ENCODE results near the gene SMAD6. TPM values are rescaled to one million over a fixed set of nuclear protein-coding genes. Genes with fewer than 3 reads are reported as not detected.

Gene SMAD6
- total RNA-seq, 1 donor from 2014 or later = 2.7 TPM

DNA sequence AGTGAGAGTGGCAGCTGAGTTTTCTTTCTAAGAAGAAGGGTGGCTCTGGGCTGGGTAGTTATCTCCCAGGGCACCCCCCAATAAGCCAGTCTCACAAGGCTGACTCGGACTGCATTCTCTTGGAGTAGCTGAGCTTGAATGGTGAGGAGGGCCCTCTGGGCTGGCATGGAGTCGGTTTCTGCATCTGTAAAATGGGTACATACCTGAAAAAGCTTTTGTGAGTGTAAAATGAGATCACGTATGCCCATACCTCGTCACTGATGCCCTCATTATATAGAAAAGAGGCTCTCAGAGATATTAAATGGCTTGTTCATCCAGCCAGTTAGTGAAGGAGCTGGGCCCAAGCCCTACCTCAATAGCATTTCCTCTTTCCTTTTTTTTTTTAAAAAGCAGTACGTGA, 41.2 kb downstream of the SMAD6 start:
- Histone ChIP-seq H4K20me1 (ENCODE audit: insufficient read depth, low read length) (peaks cover 31% of the 10 kb centered on the region), H3K27ac (ENCODE audit: low read depth, low read length) (no peak overlapping the region), H3K4me1 (ENCODE audit: insufficient read depth, low read length) (peaks cover 21% of the 10 kb centered on the region), H3K4me3 (ENCODE audit: insufficient read depth, low read depth, low read length) (no peak overlapping the region), H3K9ac (ENCODE audit: low read length) (no peak overlapping the region), H3K36me3 (ENCODE audit: insufficient read depth, low read length) (no peaks in the 10 kb centered on the region), H3K4me2 (ENCODE audit: low read length) (no peak overlapping the region), H3K9me3 (ENCODE audit: insufficient read depth, low read depth, low read length) (no peaks in the 10 kb centered on the region), H2AFZ (ENCODE audit: low read depth, low read length) (no peak overlapping the region), H3K27me3 (ENCODE audit: insufficient read depth, low read length) (no peaks in the 10 kb centered on the region), H3K79me2 (ENCODE audit: insufficient read depth, low read length) (peaks cover 7% of the 10 kb centered on the region)
- H3K9me3 Mint-ChIP-seq (ENCODE audit: unreplicated experiment) = no peaks in the 10 kb centered on the region
- peaks cover 13% of the 10 kb centered on the region for H3K27me3 Mint-ChIP-seq (ENCODE audit: low read depth, unreplicated experiment)
- no peak overlapping the region for H3K27ac Mint-ChIP-seq (ENCODE audit: unreplicated experiment)
- FAIRE-seq (no peak), DNase-seq (ENCODE audit: low read depth) (no peak)
- no peak overlapping the region for H3K4me3 Mint-ChIP-seq (ENCODE audit: unreplicated experiment)
- H3K4me1 Mint-ChIP-seq (ENCODE audit: low read depth, unreplicated experiment) = peaks cover 11% of the 10 kb centered on the region
- H3K36me3 Mint-ChIP-seq (ENCODE audit: low read depth, unreplicated experiment) = no peaks in the 10 kb centered on the region
- TF ChIP-seq, protein P1, sequence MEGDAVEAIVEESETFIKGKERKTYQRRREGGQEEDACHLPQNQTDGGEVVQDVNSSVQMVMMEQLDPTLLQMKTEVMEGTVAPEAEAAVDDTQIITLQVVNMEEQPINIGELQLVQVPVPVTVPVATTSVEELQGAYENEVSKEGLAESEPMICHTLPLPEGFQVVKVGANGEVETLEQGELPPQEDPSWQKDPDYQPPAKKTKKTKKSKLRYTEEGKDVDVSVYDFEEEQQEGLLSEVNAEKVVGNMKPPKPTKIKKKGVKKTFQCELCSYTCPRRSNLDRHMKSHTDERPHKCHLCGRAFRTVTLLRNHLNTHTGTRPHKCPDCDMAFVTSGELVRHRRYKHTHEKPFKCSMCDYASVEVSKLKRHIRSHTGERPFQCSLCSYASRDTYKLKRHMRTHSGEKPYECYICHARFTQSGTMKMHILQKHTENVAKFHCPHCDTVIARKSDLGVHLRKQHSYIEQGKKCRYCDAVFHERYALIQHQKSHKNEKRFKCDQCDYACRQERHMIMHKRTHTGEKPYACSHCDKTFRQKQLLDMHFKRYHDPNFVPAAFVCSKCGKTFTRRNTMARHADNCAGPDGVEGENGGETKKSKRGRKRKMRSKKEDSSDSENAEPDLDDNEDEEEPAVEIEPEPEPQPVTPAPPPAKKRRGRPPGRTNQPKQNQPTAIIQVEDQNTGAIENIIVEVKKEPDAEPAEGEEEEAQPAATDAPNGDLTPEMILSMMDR (IDR thresholded peaks at IDR 0.05; ENCODE audit: insufficient read depth, low read depth, low read length) = no peak
- TF ChIP-seq EZH2 (IDR thresholded peaks at IDR 0.05; ENCODE audit: insufficient read depth, low read length) = no peak

DNA sequence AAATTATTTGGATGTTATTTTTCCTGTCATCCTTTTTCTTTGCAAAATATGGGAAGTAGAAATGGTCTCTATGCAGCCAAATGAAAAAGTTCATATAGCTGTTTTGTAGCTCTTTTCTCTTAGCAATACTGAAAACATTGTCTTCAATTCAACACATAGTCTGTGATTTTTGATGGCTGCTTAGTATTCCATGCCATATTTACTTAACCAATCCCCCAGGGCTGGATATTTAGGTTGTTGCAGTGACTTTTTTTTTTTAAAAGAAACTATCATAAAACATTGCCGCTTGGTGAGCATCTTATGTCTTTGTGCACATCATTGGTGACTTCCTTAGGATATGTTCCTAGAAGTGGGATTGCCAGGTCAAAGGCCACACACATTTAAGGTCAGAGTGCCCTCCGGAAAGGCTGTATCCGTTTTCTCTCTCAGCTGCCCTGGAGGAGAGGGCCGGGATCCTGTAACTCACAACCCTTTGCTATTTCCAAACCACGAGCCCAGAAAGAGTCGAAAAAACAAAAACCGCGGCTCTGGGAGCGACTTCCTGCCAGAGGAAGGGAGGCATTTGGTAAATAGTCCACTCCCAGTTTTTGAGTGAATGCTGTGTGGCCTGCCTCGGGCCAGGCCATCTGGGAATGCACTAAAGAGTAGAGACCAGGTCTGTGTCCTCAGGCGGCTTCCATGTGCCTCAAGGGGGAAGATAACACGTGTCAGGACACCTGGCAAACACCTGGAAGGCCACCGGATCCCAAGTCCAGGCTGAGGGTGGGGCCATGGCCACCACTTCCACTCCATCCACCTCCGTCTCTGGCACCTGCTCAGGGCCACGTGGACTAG, 41.9 kb downstream of the SMAD6 start:
- no peak overlapping the region for H3K9ac ChIP-seq (ENCODE audit: low read length)
- FAIRE-seq (no peak), DNase-seq (ENCODE audit: low read depth) (no peak)
- H3K4me1 ChIP-seq (ENCODE audit: insufficient read depth, low read length) = peaks cover 28% of the 10 kb centered on the region
- no peak overlapping the region for H2AFZ ChIP-seq (ENCODE audit: low read depth, low read length)
- peaks cover 13% of the 10 kb centered on the region for H3K27me3 Mint-ChIP-seq (ENCODE audit: low read depth, unreplicated experiment)
- H3K9me3 ChIP-seq (ENCODE audit: insufficient read depth, low read depth, low read length) = no peaks in the 10 kb centered on the region
- H3K4me3 Mint-ChIP-seq (ENCODE audit: unreplicated experiment) = no peak overlapping the region
- H3K79me2 ChIP-seq (ENCODE audit: insufficient read depth, low read length) = peaks cover 7% of the 10 kb centered on the region
- H3K4me3 ChIP-seq (ENCODE audit: insufficient read depth, low read depth, low read length) = no peak overlapping the region
- H3K4me2 ChIP-seq (ENCODE audit: low read length) = no peak overlapping the region
- peaks cover 31% of the 10 kb centered on the region for H4K20me1 ChIP-seq (ENCODE audit: insufficient read depth, low read length)
- H3K36me3 ChIP-seq (ENCODE audit: insufficient read depth, low read length) = no peaks in the 10 kb centered on the region
- H3K4me1 Mint-ChIP-seq (ENCODE audit: low read depth, unreplicated experiment) = peaks cover 17% of the 10 kb centered on the region
- TF ChIP-seq EZH2 (IDR thresholded peaks at IDR 0.05; ENCODE audit: insufficient read depth, low read length) = no peak
- TF ChIP-seq, protein P1 (IDR thresholded peaks at IDR 0.05; ENCODE audit: insufficient read depth, low read depth, low read length) = no peak
- H3K27ac Mint-ChIP-seq (ENCODE audit: unreplicated experiment) = no peak overlapping the region
- H3K36me3 Mint-ChIP-seq (ENCODE audit: low read depth, unreplicated experiment) = no peaks in the 10 kb centered on the region
- H3K27ac ChIP-seq (ENCODE audit: low read depth, low read length) = no peak overlapping the region
- no peaks in the 10 kb centered on the region for H3K27me3 ChIP-seq (ENCODE audit: insufficient read depth, low read length)
- H3K9me3 Mint-ChIP-seq (ENCODE audit: unreplicated experiment) = no peaks in the 10 kb centered on the region

All from astrocyte (in vitro differentiated cells and primary cell).